NCI-H1436 treated with DMSO at 0.1 percent for 48 hours (cell line): Measurements from ENCODE around the gene TSEN15.
"Not testable (repeated sequence)": the region's sequence is repeated elsewhere in the genome, so short reads cannot be mapped to it uniquely, and the experiment has no call there.

Source experiments
- DNase-seq: peaks from one replicate; lab custom pipeline; 2025; lab: John Stamatoyannopoulos, UW

The TSEN15 gene

DNA sequence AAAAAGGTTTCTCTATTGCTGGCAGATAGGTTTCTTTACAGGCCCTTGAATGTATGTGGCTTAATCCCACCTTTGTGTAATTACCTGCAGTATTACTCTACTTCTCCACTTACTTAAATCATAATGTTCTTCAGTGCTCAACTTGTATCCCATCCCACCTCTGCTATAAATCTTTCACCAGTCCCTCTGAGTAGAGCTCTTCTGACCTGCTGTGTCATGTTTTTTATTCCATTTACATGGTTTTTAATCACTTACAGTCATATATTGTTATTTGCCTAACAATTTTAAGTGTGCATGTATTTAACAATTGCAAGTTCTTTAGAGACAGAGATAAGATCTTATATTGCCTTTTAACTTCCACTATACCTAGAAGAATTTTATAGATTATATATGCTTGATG is 2.4 kb downstream of the TSEN15 start:
- DNase-seq = no peak

DNA sequence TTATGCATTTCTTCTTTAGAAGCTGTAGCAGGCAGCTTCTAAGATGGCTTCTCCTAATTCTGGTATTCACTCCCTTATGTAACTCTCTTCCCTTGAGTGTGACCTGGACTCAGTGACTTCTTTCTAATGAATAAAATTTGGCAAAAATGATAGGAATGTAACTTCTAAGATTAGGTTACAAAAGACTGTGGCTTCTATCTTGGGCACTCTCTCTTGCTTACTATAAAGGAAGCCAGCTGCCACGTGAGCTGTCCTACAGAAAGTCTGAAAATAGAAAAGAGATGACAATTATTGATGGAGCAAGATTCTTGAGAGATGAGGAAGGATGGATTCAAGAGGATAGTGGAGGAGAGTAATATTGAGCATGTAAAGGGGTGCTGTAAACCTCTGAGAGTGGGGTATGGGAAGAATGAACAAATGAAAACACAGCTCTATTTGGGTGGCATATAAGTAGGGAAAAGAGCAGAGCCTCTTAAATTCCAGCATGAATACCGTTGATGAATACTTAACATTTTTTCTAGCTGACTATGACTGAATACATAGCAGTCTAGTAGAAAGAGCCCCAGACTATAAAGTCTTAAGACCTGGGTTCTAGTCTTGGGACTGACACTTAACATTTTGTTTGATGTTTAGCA is 5.5 kb downstream of the TSEN15 start:
- DNase-seq = no peak

DNA sequence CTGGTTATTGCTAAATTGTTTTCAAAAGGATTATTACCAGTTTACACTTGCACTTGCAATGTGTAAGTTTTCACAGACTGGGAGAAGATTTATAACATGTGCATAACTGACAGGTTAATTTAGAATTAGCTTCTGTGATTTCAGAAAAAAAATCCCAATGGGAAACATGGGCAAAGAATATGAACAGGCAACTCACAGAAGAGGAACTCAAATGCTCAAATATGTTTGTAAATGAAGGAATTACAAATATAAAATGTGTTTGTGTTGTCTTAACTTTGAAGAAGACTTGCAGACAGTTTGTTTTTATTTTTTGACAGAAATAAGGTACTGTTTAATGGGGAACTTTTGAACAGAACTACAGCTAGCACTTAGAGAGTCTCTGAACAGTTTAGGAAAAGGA is 8.4 kb downstream of the TSEN15 start:
- no peak for DNase-seq

DNA sequence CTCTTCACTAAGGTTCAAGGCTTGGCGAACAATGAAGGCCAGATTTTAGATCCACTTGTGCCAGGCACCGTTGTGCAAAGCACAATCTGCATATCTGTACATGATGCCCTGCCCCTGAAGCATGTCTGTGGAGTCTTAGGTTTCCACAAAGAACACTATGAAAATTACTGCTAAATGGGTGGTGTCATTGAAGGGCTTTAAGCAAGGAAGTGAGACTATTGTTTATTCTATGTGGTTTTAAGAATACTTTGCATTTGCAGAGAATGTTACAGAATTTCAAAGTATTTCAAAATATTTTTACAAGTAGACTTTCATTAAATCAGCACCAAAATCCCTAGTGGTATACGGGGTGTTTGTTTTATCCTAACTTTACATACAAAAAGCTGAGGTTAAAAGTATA is 8.8 kb downstream of the TSEN15 start:
- no peak for DNase-seq

DNA sequence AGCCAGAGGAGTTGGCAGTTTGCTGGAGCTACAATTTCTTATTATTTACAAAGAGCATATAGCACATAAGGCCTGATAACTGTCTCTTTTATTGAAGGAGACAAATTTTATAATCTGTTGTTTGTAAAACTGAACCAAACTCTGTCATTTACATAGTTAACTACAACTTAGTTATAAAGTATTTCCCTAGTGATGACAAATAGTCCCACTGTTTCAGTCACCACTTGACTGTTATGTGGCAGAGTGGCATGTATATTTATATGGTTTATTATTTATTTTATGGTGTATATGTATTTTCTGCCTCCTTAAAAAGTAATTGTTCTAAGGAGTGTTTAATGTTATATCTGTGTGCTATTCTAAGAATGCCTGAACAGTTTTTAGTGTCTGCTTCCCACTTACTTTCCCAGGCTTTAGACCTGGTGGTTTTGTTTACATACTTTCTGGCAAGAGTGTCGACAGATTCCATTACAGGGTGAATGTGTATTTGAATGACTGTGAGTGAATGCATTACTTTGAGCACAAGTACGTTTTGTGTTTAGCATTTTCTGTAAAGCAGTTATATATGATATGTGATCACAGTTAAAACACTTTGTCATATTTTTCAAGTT is 10.0 kb downstream of the TSEN15 start:
- DNase-seq = no peak

DNA sequence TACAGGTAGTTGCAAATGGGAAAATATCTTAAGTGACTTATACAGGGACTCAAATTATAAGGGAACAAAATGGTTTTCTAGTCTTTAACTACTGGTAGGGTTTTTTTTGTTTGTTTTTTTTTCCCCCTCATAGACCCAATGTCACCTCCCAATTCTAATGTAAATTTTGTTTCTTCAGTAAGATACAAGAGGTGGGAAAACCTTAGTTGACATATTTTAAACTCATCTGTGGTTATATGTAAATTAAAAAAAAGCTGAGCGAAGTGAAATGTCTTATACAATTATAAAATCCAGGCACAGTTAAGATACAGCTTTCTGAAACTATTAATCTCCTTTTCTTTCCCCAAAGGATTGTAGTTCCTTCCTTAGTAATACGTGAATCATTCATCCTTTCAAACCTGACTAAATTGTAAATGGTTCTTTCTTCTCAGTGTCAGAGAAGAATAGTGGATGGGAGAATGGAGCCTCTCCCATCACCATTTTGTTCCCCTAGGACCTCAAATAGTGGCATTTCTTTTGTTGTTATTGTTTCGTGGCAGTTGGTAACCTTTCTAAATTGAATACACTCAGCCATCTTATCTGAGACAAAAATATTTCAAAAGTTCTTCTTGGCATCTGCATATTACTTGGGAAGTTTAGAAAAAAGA is 11.2 kb downstream of the TSEN15 start:
- DNase-seq = no peak

DNA sequence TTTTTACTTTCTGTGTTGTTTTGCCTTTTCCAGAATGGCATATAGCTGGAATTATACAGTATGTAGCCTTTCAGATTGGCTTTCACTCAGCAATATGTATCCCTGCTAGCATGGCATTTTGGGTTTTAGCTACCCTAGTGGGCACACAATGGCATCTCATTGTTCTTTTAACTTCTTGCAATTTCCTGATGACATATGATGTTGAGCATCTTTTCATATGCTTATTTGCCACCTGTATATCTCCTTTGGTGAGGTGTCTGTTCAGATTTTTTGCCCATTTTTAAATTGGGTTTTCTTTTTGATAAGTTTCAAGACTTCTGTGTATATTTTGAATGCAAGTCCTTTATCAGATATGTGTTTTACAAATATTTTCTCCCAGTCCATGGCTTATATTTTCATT is 14.0 kb downstream of the TSEN15 start:
- DNase-seq = no peak

DNA sequence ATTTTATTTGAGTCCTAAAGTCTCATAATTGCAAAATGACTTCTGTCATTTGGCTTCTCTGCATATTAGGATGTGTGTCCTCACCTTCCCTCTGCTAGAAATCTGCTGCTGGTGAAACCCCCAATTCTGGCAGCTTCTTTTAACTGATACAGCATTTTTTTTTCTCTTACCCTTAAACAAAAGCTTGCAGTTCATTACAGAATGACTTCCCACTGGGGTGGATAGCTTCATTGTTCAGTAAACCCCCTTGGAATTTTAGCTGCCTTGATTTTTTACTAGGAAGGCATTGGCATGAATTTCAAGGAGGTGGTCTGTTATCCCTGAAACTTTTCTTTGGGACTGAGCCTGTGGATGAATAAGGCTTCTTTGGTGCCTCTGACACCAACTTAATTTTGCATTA is 16.8 kb downstream of the TSEN15 start:
- DNase-seq = no peak

DNA sequence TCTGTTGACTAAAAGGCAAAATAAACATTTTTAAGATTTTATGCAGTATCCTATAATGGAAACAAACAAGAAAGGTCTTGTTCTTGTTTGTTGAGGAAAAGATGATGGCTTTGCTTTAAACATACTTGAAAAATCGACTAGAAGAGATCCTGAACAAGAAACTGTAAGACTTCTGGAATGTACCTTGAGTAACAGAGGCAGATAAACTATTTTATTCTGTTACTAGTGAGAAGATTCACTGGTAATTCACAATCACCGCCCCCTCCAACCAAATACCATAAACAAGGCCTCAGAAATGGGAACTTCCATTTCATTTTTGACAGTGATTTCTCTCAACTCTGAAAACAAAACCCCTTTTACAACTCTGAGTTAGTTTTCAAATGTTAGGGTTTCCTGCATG is 18.1 kb downstream of the TSEN15 start:
- DNase-seq = no peak

DNA sequence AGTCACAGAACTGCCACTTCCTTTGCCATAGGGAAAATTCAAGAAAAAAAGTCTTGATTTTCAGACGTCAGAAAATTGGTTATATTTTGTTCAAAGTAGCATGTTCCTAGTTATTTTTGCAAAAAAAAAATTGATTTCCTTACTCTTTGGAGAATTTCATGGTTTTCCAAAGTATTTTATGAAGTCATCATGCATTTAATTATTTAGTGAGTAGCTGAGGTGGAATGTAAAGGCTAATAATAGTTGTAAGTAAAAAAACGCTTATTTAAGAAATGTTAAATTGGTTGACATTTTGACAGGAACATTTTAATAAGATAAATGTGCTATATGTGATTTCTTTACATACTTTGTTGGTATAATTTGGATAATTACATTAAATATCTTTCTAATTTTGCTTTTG is 20.8 kb downstream of the TSEN15 start:
- no peak for DNase-seq

DNA sequence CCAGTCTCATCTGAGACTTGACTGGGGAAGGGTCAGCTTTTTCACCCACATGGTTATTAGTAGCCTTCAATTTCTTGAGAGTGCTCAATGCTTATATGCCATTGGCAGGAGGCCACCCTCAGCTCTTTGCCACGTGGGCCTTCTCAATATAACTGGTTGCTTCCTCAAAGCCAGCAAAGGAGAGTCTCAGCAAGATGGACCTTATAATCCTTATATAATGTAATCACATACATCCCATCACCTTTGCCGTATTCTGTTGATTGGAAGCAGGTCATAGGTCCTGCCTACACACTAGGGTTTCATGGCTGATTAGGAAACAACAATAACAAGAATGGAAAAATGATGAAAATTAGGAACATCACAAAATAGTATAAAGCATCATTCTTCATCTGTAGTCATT is 22.9 kb downstream of the TSEN15 start:
- DNase-seq = no peak

DNA sequence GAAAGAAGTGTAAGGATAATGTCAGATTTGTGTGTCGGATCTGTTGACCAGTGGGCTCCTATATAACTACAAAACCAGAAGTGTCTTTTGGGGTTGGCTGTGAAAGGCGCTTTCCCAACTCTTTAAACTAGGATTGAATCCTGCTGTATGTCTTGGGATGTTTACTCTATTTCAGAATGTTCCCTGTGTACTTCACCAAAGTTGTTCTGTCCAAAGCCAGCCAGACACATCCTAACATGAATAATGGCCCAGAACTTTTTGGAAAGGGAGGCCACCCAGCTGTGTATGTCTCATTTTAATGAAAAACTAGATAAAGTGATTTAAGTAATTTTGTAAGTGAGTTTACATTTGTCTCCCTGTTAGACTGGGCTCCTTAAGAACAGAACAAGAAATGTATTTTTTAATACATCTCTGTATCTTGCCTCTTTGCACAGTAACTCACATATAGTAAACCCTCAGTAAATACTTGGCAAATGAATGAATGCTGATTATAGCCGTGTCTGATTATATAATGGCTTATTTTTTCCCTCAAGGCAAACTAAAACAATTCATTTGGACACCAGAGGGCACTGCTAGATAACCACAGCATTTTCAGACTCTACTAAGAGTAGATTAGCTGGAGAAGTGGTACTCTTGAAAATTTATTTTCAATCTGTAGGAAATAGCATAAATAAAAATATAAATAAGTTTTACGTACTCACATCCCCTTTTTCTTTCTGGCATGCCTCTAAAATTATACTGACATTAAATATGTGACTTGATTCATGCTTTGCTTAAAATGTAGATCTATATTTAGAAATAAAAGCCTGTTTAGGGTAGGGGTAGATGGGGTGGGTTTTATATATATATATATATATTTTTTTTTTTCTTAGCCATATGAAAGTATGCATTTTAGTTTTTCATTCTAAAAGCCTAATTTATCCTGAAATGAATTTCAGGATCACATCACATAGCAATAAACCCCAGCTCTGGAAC is 23.8 kb downstream of the TSEN15 start:
- peak; percentile 18 for DNase-seq

DNA sequence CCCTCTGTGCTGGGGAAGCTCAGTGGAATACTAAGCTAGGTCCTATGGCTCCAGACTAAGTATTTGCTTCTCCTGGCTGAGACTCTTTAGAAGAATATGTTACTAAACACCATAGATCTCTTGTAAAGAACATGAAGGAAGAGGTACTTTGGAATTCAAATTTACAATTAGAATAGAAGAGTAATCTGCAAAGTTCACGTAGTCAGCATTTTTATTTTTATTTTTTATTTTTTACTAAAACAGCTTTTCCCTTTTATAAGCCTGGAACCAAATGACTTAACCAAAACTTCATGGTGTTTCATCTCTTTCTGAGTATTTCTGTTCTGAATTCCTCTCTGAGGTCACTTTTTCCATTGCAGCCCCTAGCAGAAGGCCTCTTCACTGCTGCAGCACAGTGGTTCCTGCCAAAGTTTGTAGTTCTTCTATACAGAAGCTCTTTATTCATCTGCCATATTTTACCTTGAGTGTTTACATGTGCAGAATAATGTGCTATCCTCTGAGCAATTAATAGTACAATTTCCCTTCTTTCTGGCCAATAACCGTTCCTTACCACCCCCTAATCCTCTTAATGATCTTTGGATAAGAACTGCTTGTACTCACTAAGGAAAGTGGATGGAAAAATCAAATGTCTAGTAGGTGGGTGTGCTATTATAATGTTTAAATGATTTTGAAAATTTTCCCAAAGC is 27.2 kb downstream of the TSEN15 start:
- no peak for DNase-seq

DNA sequence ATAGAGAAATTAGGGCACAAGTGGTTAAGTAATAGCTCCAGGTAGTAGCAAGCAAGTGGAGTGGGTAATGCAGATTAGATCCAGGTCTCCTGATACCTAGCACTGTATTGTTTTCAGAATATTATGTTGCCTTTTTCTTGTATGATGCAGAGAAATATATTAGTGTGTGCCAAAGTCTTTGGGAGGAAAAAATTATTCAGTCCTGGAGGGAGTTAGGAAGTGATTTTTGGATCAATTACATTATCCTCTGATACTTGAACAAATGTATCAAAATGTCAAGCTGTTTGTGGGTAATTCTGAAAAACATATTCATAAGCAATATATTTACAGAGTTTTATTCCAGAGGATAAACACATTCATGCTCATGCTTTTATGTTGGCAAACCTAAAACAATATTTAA is 28.8 kb downstream of the TSEN15 start:
- no peak for DNase-seq

DNA sequence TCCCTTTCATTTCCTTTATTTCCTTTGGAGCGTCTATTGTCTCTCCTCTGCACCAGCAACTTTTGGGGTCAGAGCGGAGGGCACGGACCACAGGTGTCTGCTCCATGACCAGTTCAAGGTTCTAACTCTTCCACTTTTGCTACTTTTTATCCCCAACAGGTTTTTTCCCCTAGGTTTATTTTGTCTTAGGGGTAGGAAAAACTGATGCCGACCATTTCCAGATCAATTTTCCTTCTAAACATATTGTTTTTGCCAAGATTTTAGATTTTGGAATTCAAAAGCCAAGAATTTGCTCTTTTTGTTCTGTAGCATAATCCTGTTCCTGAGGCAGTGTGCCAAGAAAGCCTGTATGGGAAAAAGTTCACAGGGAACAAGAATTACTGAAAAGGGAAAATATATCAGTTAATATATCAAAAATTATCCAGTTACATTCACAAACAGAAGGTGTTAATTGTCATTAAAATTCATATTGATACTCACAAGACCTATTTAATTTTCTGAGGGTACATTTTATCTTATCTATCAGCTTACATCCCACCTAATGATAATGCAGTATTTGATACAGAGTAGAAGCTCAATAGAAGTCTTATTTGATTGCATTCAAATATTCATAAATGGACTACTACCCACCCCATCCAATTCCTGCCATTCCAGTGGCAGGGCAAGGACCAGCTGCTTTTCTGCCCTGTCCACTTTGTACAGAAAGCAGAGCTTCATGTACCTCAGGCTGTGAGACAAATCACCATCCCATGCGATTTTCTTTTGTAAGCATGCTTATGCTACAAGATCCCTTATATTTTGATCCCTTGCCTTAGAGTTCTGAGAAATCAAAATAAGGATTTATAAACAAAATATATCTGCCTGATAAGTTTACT is 31.2 kb downstream of the TSEN15 start:
- no peak for DNase-seq

DNA sequence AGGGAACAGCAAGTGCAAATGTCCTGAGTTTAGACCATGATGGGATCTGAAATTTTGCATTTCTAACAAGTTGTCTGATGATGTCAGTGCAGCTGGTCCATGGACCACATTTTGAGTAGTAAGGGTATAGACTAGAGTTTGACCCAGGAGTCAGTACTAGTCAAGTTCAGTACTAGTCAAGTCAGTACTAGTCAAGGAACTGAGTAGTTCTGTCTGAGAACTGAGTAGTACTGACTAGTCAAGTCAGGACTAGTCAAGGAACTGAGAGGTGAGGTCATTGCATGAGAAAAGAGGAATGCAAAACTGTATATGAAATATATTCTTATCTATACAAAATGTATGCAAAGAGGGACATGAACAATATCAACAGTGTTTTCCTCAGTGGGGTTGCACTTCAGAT is 34.1 kb downstream of the TSEN15 start:
- DNase-seq = no peak

DNA sequence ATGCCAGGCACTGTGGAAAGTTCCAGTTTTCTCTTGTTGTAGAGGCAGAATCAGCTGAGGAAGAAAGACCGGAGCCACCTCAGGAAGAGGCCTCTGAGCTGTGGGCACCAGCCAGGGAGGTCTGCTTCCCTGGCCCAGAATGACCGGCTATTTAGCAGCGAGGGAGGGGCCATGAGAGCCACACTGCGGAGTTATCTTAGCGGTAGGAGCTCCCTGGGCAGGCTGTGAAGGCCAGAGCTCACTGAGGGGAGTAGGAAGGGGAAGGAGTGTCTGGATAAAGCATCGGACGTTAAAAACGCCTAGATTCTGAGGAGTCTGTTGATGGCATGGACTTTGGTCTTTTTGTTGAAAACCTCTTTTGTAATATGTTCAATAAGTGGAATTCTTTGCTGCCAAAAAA is 36.5 kb downstream of the TSEN15 start:
- no peak for DNase-seq

DNA sequence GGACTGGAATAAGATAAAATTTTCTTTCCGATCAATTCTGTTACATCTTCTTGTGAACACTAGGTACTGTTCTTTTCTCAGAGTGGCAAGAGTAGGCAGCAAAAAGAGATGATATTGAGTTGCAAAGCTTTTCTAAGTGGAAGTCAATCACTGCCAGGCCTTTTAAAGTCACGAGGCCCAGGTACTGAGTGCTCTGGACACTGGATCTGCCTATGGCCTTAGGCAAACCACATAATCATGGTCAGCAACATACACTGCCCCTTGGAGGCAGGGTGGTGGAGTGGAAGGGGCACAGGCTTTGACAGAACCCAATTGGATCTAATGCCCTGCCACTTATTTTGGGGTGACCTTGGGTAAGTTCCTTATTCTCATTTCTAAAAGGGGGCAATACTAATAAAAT is 41.5 kb downstream of the TSEN15 start:
- DNase-seq = no peak

DNA sequence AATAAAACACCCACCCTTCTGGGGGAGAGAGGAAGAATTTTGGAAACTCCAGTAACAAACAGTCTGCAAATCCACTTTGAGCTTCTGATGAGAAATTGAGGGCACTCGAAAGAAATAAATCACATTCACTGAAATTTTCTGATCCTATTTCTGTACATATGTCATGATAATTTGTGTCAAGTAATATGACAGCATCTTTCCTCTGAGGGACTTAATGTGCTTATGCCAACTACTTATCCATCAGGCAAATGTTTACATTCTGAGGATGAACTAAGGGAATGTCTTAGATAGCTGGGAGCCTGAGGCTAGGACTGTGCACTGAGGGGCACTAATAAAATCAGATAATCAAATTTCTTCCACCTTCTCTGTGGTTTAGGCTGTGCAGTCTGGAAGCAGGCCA is 44.5 kb downstream of the TSEN15 start:
- DNase-seq = no peak

DNA sequence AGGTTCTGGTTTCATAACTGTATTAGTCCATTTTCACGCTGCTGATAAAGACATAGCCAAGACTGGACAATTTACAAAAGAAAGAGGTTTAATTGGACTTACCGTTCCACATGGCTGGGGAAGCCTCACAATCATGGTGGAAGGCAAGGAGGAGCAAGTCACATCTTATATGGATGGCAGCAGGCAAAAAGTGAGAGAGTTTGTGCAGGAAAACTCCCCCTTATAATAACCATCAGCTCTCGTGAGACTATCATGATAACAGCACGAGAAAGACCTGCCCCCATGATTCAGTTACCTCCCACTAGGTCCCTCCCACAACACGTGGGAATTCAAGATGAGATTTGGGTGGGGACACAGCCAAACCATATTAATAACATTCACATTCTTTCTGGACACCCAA is 45.0 kb downstream of the TSEN15 start:
- not testable (repeated sequence) for DNase-seq

DNA sequence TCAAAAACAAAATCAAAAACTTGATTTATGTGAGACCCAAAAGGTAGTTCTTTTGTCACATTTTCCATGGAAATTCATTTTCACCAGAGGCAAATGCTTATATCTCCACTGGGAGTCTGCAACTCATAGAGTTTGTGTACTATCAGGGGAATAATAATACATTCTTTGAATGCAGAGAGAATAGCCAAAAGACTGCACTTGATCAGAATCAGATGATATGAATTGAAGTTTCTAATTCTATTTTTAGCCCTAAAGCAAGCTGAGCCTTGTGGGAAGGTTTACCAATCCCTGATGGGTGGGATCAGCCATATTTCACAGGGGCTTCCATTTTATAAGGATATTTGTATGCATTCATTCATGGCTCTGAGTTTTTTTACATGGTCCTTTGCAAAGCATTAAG is 49.6 kb downstream of the TSEN15 start:
- no peak for DNase-seq
